Upper lobe of left lung (tissue), 6 donors: ENCODE data around the gene MAN1B1. TPM values are rescaled to one million over a fixed set of nuclear protein-coding genes. Genes with fewer than 3 reads are reported as not detected.

Source experiments
- ATAC-seq, 2 donors: fragments of 200-7000 bp; cut with Tn5 transposase; one replicate each; pipeline ENCODE4 v1.9.1; 2022; ENCODE audit warnings: mild to moderate bottlenecking in 2 of 2, moderate library complexity in 2 of 2; ENCODE audit not compliant: low FRiP score in 2 of 2
- DNase-seq, 2 donors: peaks; one replicate each; pipeline ENCODE4 v3.0.0-alpha.2; 2019 to 2020
- H3K27ac ChIP-seq, 4 donors: fragments of 200-600 bp; sonication (generic); one replicate each; pipeline ENCODE4 v1.5.1; 2016 to 2019
- H3K27me3 ChIP-seq, 4 donors: fragments of 200-600 bp; sonication (generic); one replicate each; pipeline ENCODE4 v1.5.1; 2017 to 2019
- H3K36me3 ChIP-seq, 4 donors: fragments of 200-600 bp; sonication (generic); one replicate each; pipeline ENCODE4 v1.5.1; 2016 to 2019
- H3K4me1 ChIP-seq, 4 donors: fragments of 200-600 bp; sonication (generic); one replicate each; pipeline ENCODE4 v1.5.1; 2018 to 2019
- H3K4me3 ChIP-seq, 4 donors: fragments of 200-600 bp; sonication (generic); one replicate each; pipeline ENCODE4 v1.5.1; 2017 to 2019; ENCODE audit warnings: mild to moderate bottlenecking in 2 of 4, moderate library complexity in 1 of 4
- H3K9me3 ChIP-seq, 4 donors: fragments of 200-600 bp; sonication (generic); one replicate each; pipeline ENCODE4 v1.5.1; 2018 to 2019
- CTCF ChIP-seq, 6 experiments: fragments of 450-650 bp in 4 of 6; fragments of 200-600 bp in 2 of 6; sonication (generic) in 2 of 6; IDR thresholded peaks; one replicate each; pipeline ENCODE4 v1.5.1; 2016 to 2019; ENCODE audit warnings: antibody characterized with exemption in 6 of 6
- EP300 ChIP-seq, 4 donors: sonication (generic); formaldehyde crosslinking; IDR thresholded peaks; one replicate each; pipeline ENCODE4 v1.5.1; 2017; ENCODE audit warnings: antibody characterized with exemption in 4 of 4, control low read depth in 2 of 4
- POLR2A ChIP-seq, 4 donors: fragments of 450-650 bp; IDR thresholded peaks; one replicate each; pipeline ENCODE4 v1.5.1; 2016 to 2017; ENCODE audit warnings: antibody characterized with exemption in 4 of 4, mild to moderate bottlenecking in 2 of 4
- POLR2AphosphoS5 ChIP-seq, 2 donors: sonication (generic); formaldehyde crosslinking; IDR thresholded peaks; one replicate each; pipeline ENCODE4 v1.5.1; 2017; ENCODE audit warnings: antibody characterized with exemption in 2 of 2
- WGBS, 2 donors: methylation state at CpG; one replicate each; pipeline ENCODE4 v1.1.5; 2017 to 2018; 5-methylcytosine and 5-hydroxymethylcytosine counted together
- total RNA-seq, 6 donors: library from RNA; depleted of rRNA in 4 of 6; stranded (reverse); fragments of >200 nt in 4 of 6; gene quantifications; one replicate each; pipeline versions ENCODE4 v1.1.0 to v1.2.1, GENCODE V29; 2016 to 2021
- donor health status: DM: no; HTN: no; CAD: no; lungs with moderate emphysema.
- donor health status: DM: no; HTN: yes; CAD: no; lungs with severe emphysema.

Gene MAN1B1
- total RNA-seq, 6 donors from 2014 or later = 38.0 to 97.4 (median 54.1) TPM

GRCh38 chr9:137080260-137081122, 6.3 kb upstream of the MAN1B1 start:
- TF ChIP-seq POLR2A (IDR thresholded peaks at IDR 0.05) = no peak
- TF ChIP-seq CTCF (IDR thresholded peaks at IDR 0.05) = no peak
- TF ChIP-seq EP300 (IDR thresholded peaks at IDR 0.05) = no peak
- no peak for TF ChIP-seq POLR2AphosphoS5 (IDR thresholded peaks at IDR 0.05)
- WGBS, 2 donors = 93 to 95% methylated on average over 6 to 17 of the region's 24 CpGs

GRCh38 chr9:137082222-137082924, 4.4 kb upstream of the MAN1B1 start:
- ATAC-seq = no peak
- 96% methylated on average over 15 of the region's 16 CpGs; no CpG with 5 or more reads in 1 of the 2 donors for WGBS, 2 donors
- Histone ChIP-seq H3K27ac (no peak overlapping the region), H3K9me3 (no peaks in the 10 kb centered on the region), H3K36me3 (peaks cover 0 to 51% (median 37%) of the 10 kb centered on the region in 4 donors), H3K4me3 (no peak overlapping the region), H3K27me3 (peaks cover 0 to 3% (median 0%) of the 10 kb centered on the region in 4 donors), H3K4me1 (peaks cover 18 to 46% (median 21%) of the 10 kb centered on the region in 4 donors)
- no peak for TF ChIP-seq EP300 (IDR thresholded peaks at IDR 0.05)
- DNase-seq = no peak

More at GRCh38 chr9:137080260-137081122, 6.3 kb upstream of the MAN1B1 start:
- Histone ChIP-seq H3K9me3 (no peaks in the 10 kb centered on the region), H3K4me3 (no peak overlapping the region), H3K4me1 (peaks cover 16 to 42% (median 20%) of the 10 kb centered on the region in 4 donors), H3K36me3 (peaks cover 0 to 51% (median 37%) of the 10 kb centered on the region in 4 donors), H3K27ac (no peak overlapping the region), H3K27me3 (peaks cover 0 to 6% (median 0%) of the 10 kb centered on the region in 4 donors)
- DNase-seq (no peak), ATAC-seq (no peak)

GRCh38 chr9:137082925-137083290, 3.9 kb upstream of the MAN1B1 start:
- TF ChIP-seq CTCF (IDR thresholded peaks at IDR 0.05) = no peak
- TF ChIP-seq EP300 (IDR thresholded peaks at IDR 0.05) = no peak
- TF ChIP-seq POLR2A (IDR thresholded peaks at IDR 0.05) = no peak
- TF ChIP-seq POLR2AphosphoS5 (IDR thresholded peaks at IDR 0.05) = no peak
- H3K27ac ChIP-seq = peak overlapping the region in 1 of 4 donors; percentile 23
- 92 to 94% methylated on average over 7 to 8 of the region's 8 CpGs for WGBS, 2 donors
- H3K4me3 ChIP-seq = no peak overlapping the region
- no peaks in the 10 kb centered on the region for H3K27me3 ChIP-seq
- peaks cover 21 to 46% (median 24%) of the 10 kb centered on the region in 4 donors for H3K4me1 ChIP-seq
- peaks cover 0 to 51% (median 37%) of the 10 kb centered on the region in 4 donors for H3K36me3 ChIP-seq
- ATAC-seq (no peak), DNase-seq (no peak)
- no peaks in the 10 kb centered on the region for H3K9me3 ChIP-seq

DNA sequence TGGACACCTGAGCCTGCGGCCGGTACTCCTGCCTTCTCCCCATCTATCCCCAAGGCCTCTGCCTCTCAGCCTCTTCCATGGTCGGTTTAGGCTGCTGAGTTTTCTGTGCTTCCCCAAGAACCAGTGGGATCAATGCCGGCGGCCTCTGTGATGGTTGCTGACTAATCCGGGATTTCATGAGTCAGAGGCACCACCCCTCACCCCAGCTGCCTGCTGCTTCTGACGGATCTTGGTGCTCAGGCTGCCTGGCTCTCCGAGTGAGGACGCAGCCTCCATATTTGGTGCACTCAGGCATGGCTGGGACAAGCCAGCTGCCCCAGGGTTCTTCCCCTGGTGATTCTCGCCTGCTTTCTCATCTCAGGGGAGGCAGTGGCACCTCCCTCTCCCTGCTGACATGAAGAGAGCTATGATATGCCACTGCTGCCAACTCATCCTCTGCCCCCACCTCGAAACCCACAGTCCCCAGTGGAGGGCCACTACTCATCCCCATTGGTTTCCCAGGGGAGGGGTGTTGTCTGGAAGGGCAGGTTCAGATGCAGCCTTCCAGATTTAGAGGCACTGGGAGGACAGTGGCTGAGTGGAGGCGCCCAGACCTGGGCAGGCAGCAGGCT, 3.3 kb upstream of the MAN1B1 start:
- Histone ChIP-seq H3K27ac (peak overlapping the region in 2 of 4 donors; percentile 23 to 40), H3K4me1 (peaks cover 17 to 42% (median 19%) of the 10 kb centered on the region in 4 donors), H3K36me3 (peaks cover 0 to 51% (median 37%) of the 10 kb centered on the region in 4 donors), H3K27me3 (no peaks in the 10 kb centered on the region), H3K4me3 (no peak overlapping the region), H3K9me3 (no peaks in the 10 kb centered on the region)
- ATAC-seq = peak in 1 of 2 donors; percentile 41
- 80 to 85% methylated on average over 8 to 11 of the region's 12 CpGs for WGBS, 2 donors
- DNase-seq = no peak
- TF ChIP-seq EP300 (IDR thresholded peaks at IDR 0.05) (no peak), POLR2A (IDR thresholded peaks at IDR 0.05) (no peak), POLR2AphosphoS5 (IDR thresholded peaks at IDR 0.05) (no peak), CTCF (IDR thresholded peaks at IDR 0.05) (no peak)

- Histone ChIP-seq H3K9me3 (no peaks in the 10 kb centered on the region), H3K27me3 (no peaks in the 10 kb centered on the region), H3K4me1 (peaks cover 13 to 31% (median 17%) of the 10 kb centered on the region in 4 donors), H3K4me3 (no peak overlapping the region), H3K27ac (no peak overlapping the region), H3K36me3 (peaks cover 0 to 42% (median 29%) of the 10 kb centered on the region in 4 donors)
- TF ChIP-seq POLR2AphosphoS5 (IDR thresholded peaks at IDR 0.05) (no peak), CTCF (IDR thresholded peaks at IDR 0.05) (no peak), EP300 (IDR thresholded peaks at IDR 0.05) (no peak), POLR2A (IDR thresholded peaks at IDR 0.05) (no peak)
- DNase-seq (no peak), ATAC-seq (no peak)
- 73 to 74% methylated on average over 3 to 9 of the region's 9 CpGs for WGBS, 2 donors
Measured at GRCh38 chr9:137084526-137084925, 2.3 kb upstream of the MAN1B1 start.
